ENCODE results near the gene VPS13A. TPM values are rescaled to one million over a fixed set of nuclear protein-coding genes. Genes with fewer than 3 reads are reported as not detected.

The VPS13A gene
- total RNA-seq, 1 experiment from 2014 or later = 32.6 TPM

DNA sequence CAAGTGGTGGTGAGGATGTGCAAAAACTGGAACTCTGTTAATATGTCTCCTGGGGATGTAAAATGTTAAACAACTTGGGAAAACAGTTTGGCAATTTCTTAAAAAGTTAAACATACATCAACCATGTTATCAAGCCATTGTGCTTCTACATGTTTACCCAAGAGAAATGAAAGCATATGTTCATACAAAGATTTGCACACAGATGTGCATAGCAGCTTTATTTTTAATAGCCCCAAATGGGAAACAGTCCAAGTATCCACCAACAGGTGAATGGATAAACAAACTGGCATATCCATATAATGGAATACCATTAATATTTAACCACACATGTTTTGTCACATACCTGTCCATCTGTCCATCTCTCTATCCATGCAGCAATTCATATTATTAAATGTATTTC, 6.2 kb downstream of the VPS13A start:
- Mint-ChIP-seq H3K36me3 (ENCODE audit: insufficient read depth, unreplicated experiment) (peaks cover 11% of the 10 kb centered on the region), H3K27me3 (ENCODE audit: unreplicated experiment) (no peaks in the 10 kb centered on the region), H3K9me3 (ENCODE audit: low read depth, unreplicated experiment) (peaks cover 3% of the 10 kb centered on the region), H3K4me3 (ENCODE audit: low read depth, unreplicated experiment) (no peak overlapping the region), H3K4me1 (ENCODE audit: low read depth, unreplicated experiment) (peaks cover 11% of the 10 kb centered on the region), H3K27ac (ENCODE audit: unreplicated experiment) (no peak overlapping the region)
- CTCF ChIA-PET = no interaction called here
- intact Hi-C loops (cut with micrococcal nuclease; ENCODE audit: unreplicated experiment) = no loop called here
- TF ChIP-seq CTCF (IDR thresholded peaks at IDR 0.05; ENCODE audit: unreplicated experiment) = no peak
- no peak for DNase-seq
- no TSS peak for BruUV-seq (replicated peaks)

DNA sequence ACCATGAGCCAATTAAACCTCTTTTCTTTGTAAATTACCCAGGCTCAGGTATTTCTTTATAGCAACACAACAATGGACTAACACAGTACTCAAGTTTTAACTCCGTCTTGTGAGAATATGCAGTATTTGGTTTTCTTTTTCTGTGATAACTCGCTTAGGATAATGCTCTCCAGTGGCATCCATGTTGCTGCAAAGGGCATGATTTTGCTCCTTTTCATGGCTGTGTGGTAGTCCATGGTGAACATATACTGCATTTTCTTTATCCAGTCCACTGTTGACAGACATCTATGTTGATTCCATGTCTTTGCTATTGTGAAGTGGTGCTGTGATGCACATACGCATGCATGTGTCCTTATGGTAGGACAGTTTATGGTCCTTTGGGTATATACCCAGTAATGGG, 10.9 kb downstream of the VPS13A start:
- CTCF ChIA-PET = no interaction called here
- H3K27ac Mint-ChIP-seq (ENCODE audit: unreplicated experiment) = no peak overlapping the region
- peaks cover 3% of the 10 kb centered on the region for H3K9me3 Mint-ChIP-seq (ENCODE audit: low read depth, unreplicated experiment)
- no peak overlapping the region for H3K4me3 Mint-ChIP-seq (ENCODE audit: low read depth, unreplicated experiment)
- TF ChIP-seq CTCF (IDR thresholded peaks at IDR 0.05; ENCODE audit: unreplicated experiment) = no peak
- intact Hi-C loops (cut with micrococcal nuclease; ENCODE audit: unreplicated experiment) = no loop called here
- no peaks in the 10 kb centered on the region for H3K27me3 Mint-ChIP-seq (ENCODE audit: unreplicated experiment)
- H3K4me1 Mint-ChIP-seq (ENCODE audit: low read depth, unreplicated experiment) = no peaks in the 10 kb centered on the region
- no peaks in the 10 kb centered on the region for H3K36me3 Mint-ChIP-seq (ENCODE audit: insufficient read depth, unreplicated experiment)
- BruUV-seq (replicated peaks) = no TSS peak
- no peak for DNase-seq

- no peaks in the 10 kb centered on the region for H3K27me3 Mint-ChIP-seq (ENCODE audit: unreplicated experiment)
- H3K9me3 Mint-ChIP-seq (ENCODE audit: low read depth, unreplicated experiment) = no peaks in the 10 kb centered on the region
- H3K4me1 Mint-ChIP-seq (ENCODE audit: low read depth, unreplicated experiment) = no peaks in the 10 kb centered on the region
- intact Hi-C loops (cut with micrococcal nuclease; ENCODE audit: unreplicated experiment) = no loop called here
- no peaks in the 10 kb centered on the region for H3K36me3 Mint-ChIP-seq (ENCODE audit: insufficient read depth, unreplicated experiment)
- H3K4me3 Mint-ChIP-seq (ENCODE audit: low read depth, unreplicated experiment) = no peak overlapping the region
- no TSS peak for BruUV-seq (replicated peaks)
- TF ChIP-seq CTCF (IDR thresholded peaks at IDR 0.05; ENCODE audit: unreplicated experiment) = no peak
- DNase-seq = no peak
- CTCF ChIA-PET = no interaction called here
- H3K27ac Mint-ChIP-seq (ENCODE audit: unreplicated experiment) = no peak overlapping the region
Measured at GRCh38 chr9:77194423-77194822, 17.1 kb downstream of the VPS13A start.

DNA sequence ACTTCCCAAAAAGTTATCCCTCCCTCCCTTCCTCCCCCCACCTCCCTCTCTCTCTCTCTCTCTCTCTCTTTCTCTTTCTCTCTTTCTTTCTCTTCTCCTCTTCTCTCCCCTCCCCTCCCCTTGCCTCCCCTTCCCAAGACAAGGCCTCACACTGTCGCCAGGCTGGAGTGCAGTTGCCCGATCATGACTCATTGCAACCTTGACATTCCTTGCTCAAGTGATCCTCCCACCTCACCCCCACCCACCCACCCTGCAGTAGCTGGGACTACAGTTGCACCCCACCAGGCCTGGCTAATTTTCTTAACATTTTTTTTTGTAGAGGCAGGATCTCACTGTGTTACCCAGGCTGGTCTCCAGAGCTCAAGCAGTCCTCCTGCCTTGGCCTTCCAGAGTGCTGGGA, 32.8 kb downstream of the VPS13A start:
- TF ChIP-seq CTCF (IDR thresholded peaks at IDR 0.05; ENCODE audit: unreplicated experiment) = no peak
- Mint-ChIP-seq H3K36me3 (ENCODE audit: insufficient read depth, unreplicated experiment) (no peaks in the 10 kb centered on the region), H3K4me1 (ENCODE audit: low read depth, unreplicated experiment) (no peaks in the 10 kb centered on the region), H3K9me3 (ENCODE audit: low read depth, unreplicated experiment) (no peaks in the 10 kb centered on the region), H3K4me3 (ENCODE audit: low read depth, unreplicated experiment) (no peak overlapping the region), H3K27me3 (ENCODE audit: unreplicated experiment) (no peaks in the 10 kb centered on the region), H3K27ac (ENCODE audit: unreplicated experiment) (no peak overlapping the region)
- intact Hi-C loops (cut with micrococcal nuclease; ENCODE audit: unreplicated experiment) = no loop called here
- no TSS peak for BruUV-seq (replicated peaks)
- CTCF ChIA-PET = no interaction called here
- DNase-seq = no peak

- intact Hi-C loops (cut with micrococcal nuclease; ENCODE audit: unreplicated experiment) = no loop called here
- H3K9me3 Mint-ChIP-seq (ENCODE audit: low read depth, unreplicated experiment) = no peaks in the 10 kb centered on the region
Measured at GRCh38 chr9:77211561-77211960, 34.2 kb downstream of the VPS13A start.

More at GRCh38 chr9:77211561-77211960, 34.2 kb downstream of the VPS13A start:
- Mint-ChIP-seq H3K27me3 (ENCODE audit: unreplicated experiment) (no peaks in the 10 kb centered on the region), H3K4me1 (ENCODE audit: low read depth, unreplicated experiment) (no peaks in the 10 kb centered on the region), H3K27ac (ENCODE audit: unreplicated experiment) (no peak overlapping the region), H3K4me3 (ENCODE audit: low read depth, unreplicated experiment) (no peak overlapping the region), H3K36me3 (ENCODE audit: insufficient read depth, unreplicated experiment) (no peaks in the 10 kb centered on the region)
- BruUV-seq (replicated peaks) = no TSS peak
- DNase-seq = no peak
- CTCF ChIA-PET = no interaction called here
- TF ChIP-seq CTCF (IDR thresholded peaks at IDR 0.05; ENCODE audit: unreplicated experiment) = no peak
